ENCODE results near the gene C2CD3. TPM values are rescaled to one million over a fixed set of nuclear protein-coding genes. Genes with fewer than 3 reads are reported as not detected.

The C2CD3 gene
- total RNA-seq, 1 experiment from 2014 or later = 18.7 TPM

DNA sequence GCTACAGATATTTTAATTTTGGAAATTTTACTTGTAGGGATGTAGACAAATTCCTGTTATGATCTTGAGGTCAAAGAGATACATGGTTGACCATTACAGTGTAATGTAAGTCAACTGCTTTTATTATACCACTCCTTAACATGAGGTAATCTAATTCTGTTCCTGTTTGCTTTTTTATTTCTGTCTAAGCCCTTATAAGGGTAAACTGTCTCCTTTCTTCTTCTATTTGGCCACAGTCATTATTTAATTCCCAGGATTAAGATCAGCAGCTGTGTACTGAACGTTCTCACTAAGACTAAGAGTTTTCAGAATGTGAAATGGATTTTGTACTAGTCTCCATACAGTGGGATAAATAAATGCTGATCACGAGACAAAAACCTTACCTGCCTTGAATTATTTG lies 32.8 kb downstream of the C2CD3 start (continued):
- TF ChIP-seq, protein P1, sequence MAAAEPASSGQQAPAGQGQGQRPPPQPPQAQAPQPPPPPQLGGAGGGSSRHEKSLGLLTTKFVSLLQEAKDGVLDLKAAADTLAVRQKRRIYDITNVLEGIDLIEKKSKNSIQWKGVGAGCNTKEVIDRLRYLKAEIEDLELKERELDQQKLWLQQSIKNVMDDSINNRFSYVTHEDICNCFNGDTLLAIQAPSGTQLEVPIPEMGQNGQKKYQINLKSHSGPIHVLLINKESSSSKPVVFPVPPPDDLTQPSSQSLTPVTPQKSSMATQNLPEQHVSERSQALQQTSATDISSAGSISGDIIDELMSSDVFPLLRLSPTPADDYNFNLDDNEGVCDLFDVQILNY (CRISPR knock-in tag; IDR thresholded peaks at IDR 0.05) = no peak
- TF ChIP-seq ZNF416 (CRISPR knock-in tag; IDR thresholded peaks at IDR 0.05) = no peak
- TF ChIP-seq, protein P2, sequence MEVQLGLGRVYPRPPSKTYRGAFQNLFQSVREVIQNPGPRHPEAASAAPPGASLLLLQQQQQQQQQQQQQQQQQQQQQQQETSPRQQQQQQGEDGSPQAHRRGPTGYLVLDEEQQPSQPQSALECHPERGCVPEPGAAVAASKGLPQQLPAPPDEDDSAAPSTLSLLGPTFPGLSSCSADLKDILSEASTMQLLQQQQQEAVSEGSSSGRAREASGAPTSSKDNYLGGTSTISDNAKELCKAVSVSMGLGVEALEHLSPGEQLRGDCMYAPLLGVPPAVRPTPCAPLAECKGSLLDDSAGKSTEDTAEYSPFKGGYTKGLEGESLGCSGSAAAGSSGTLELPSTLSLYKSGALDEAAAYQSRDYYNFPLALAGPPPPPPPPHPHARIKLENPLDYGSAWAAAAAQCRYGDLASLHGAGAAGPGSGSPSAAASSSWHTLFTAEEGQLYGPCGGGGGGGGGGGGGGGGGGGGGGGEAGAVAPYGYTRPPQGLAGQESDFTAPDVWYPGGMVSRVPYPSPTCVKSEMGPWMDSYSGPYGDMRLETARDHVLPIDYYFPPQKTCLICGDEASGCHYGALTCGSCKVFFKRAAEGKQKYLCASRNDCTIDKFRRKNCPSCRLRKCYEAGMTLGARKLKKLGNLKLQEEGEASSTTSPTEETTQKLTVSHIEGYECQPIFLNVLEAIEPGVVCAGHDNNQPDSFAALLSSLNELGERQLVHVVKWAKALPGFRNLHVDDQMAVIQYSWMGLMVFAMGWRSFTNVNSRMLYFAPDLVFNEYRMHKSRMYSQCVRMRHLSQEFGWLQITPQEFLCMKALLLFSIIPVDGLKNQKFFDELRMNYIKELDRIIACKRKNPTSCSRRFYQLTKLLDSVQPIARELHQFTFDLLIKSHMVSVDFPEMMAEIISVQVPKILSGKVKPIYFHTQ (CRISPR knock-in tag; IDR thresholded peaks at IDR 0.05) = no peak
- TF ChIP-seq, protein P3, sequence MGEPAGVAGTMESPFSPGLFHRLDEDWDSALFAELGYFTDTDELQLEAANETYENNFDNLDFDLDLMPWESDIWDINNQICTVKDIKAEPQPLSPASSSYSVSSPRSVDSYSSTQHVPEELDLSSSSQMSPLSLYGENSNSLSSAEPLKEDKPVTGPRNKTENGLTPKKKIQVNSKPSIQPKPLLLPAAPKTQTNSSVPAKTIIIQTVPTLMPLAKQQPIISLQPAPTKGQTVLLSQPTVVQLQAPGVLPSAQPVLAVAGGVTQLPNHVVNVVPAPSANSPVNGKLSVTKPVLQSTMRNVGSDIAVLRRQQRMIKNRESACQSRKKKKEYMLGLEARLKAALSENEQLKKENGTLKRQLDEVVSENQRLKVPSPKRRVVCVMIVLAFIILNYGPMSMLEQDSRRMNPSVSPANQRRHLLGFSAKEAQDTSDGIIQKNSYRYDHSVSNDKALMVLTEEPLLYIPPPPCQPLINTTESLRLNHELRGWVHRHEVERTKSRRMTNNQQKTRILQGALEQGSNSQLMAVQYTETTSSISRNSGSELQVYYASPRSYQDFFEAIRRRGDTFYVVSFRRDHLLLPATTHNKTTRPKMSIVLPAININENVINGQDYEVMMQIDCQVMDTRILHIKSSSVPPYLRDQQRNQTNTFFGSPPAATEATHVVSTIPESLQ (CRISPR knock-in tag; IDR thresholded peaks at IDR 0.05) = no peak

DNA sequence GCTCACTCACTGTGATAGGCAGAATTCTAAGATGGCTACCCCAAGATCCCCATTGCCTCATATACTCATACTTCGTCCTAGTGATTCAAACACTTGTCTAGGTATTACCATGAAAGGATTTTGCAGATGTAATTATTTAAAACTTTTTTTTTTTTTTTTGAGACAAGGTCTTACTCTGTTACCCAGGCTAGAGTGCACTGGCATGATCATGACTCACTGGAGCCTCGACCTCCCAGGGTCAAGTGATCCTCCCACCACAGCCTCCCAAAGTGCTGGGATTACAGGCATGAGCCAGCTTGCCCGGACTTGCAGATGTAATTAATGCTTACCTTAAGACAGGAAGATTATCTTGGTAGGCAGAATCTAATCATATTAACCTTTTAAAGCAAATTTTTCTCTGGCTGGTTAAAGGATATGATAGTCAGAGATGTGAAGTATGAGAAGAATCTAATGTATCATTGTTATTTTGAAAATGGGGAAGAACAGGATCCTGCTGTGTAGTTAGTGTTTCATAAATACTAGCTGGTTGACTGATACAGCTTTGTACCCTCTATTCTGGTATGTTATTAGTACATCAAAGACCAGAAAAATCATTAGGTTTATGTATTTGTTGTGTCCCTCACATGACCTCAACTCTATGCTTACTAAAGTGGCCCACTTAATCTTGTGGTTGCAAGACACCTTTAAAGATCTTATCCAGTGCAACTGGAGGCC lies 35.5 kb downstream of the C2CD3 start:
- DNase-seq (ENCODE audit: low spot score) (no peak), ATAC-seq (no peak)
- Mint-ChIP-seq H3K4me1 (peaks cover 18% of the 10 kb centered on the region), H3K27me3 (ENCODE audit: low read depth) (no peaks in the 10 kb centered on the region), H3K9me3 (peaks cover 5% of the 10 kb centered on the region), H3K36me3 (peaks cover 52% of the 10 kb centered on the region), H3K4me3 (no peak overlapping the region), H3K27ac (peak overlapping the region; percentile 21; the same call in 1 of the 2 replicates)
- ChIA-PET CTCF (no interaction called here), POLR2A (no interaction called here)
- TF ChIP-seq FOXP1 (CRISPR knock-in tag; IDR thresholded peaks at IDR 0.05; ENCODE audit: borderline replicate concordance) (no peak), SOX15 (CRISPR knock-in tag; IDR thresholded peaks at IDR 0.05) (no peak), FOXK1 (CRISPR knock-in tag; IDR thresholded peaks at IDR 0.05) (no peak), FOXJ3 (CRISPR knock-in tag; IDR thresholded peaks at IDR 0.05; ENCODE audit: borderline replicate concordance) (no peak), ZNF138 (CRISPR knock-in tag; conservative IDR thresholded peaks at IDR 0.05) (no peak), NR3C1 (CRISPR knock-in tag; conservative IDR thresholded peaks at IDR 0.05; ENCODE audit: low read depth) (no peak), ZNF671 (CRISPR knock-in tag; IDR thresholded peaks at IDR 0.05) (no peak), TCF7 (CRISPR knock-in tag; IDR thresholded peaks at IDR 0.05; ENCODE audit: low read depth) (no peak), TEAD1 (CRISPR knock-in tag; IDR thresholded peaks at IDR 0.05) (no peak)
- TF ChIP-seq, protein P4, sequence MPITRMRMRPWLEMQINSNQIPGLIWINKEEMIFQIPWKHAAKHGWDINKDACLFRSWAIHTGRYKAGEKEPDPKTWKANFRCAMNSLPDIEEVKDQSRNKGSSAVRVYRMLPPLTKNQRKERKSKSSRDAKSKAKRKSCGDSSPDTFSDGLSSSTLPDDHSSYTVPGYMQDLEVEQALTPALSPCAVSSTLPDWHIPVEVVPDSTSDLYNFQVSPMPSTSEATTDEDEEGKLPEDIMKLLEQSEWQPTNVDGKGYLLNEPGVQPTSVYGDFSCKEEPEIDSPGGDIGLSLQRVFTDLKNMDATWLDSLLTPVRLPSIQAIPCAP (CRISPR knock-in tag; IDR thresholded peaks at IDR 0.05) = no peak
- TF ChIP-seq, protein P5, sequence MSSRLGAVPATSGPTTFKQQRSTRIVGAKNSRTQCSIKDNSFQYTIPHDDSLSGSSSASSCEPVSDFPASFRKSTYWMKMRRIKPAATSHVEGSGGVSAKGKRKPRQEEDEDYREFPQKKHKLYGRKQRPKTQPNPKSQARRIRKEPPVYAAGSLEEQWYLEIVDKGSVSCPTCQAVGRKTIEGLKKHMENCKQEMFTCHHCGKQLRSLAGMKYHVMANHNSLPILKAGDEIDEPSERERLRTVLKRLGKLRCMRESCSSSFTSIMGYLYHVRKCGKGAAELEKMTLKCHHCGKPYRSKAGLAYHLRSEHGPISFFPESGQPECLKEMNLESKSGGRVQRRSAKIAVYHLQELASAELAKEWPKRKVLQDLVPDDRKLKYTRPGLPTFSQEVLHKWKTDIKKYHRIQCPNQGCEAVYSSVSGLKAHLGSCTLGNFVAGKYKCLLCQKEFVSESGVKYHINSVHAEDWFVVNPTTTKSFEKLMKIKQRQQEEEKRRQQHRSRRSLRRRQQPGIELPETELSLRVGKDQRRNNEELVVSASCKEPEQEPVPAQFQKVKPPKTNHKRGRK (CRISPR knock-in tag; IDR thresholded peaks at IDR 0.05; ENCODE audit: borderline replicate concordance) = no peak
- TF ChIP-seq, protein P6, sequence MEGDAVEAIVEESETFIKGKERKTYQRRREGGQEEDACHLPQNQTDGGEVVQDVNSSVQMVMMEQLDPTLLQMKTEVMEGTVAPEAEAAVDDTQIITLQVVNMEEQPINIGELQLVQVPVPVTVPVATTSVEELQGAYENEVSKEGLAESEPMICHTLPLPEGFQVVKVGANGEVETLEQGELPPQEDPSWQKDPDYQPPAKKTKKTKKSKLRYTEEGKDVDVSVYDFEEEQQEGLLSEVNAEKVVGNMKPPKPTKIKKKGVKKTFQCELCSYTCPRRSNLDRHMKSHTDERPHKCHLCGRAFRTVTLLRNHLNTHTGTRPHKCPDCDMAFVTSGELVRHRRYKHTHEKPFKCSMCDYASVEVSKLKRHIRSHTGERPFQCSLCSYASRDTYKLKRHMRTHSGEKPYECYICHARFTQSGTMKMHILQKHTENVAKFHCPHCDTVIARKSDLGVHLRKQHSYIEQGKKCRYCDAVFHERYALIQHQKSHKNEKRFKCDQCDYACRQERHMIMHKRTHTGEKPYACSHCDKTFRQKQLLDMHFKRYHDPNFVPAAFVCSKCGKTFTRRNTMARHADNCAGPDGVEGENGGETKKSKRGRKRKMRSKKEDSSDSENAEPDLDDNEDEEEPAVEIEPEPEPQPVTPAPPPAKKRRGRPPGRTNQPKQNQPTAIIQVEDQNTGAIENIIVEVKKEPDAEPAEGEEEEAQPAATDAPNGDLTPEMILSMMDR (IDR thresholded peaks at IDR 0.05) = no peak
- TF ChIP-seq, protein P1 (CRISPR knock-in tag; IDR thresholded peaks at IDR 0.05) = no peak
- TF ChIP-seq, protein P7, sequence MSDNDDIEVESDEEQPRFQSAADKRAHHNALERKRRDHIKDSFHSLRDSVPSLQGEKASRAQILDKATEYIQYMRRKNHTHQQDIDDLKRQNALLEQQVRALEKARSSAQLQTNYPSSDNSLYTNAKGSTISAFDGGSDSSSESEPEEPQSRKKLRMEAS (CRISPR knock-in tag; IDR thresholded peaks at IDR 0.05) = no peak
- TF ChIP-seq, protein P8, sequence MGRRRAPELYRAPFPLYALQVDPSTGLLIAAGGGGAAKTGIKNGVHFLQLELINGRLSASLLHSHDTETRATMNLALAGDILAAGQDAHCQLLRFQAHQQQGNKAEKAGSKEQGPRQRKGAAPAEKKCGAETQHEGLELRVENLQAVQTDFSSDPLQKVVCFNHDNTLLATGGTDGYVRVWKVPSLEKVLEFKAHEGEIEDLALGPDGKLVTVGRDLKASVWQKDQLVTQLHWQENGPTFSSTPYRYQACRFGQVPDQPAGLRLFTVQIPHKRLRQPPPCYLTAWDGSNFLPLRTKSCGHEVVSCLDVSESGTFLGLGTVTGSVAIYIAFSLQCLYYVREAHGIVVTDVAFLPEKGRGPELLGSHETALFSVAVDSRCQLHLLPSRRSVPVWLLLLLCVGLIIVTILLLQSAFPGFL (CRISPR knock-in tag; IDR thresholded peaks at IDR 0.05; ENCODE audit: borderline replicate concordance) = no peak

All from WTC11 (cell line).